Measurements from ENCODE around the gene PAIP2. TPM values are rescaled to one million over a fixed set of nuclear protein-coding genes. Genes with fewer than 3 reads are reported as not detected.
A peak's percentile ranks its signal among the peaks of the same experiment; 100 is the strongest.

PAIP2 gene
- total and polyA plus RNA-seq, 12 donors: 75.7 to 318 (median 146) TPM

GRCh38 chr5:139387611-139388197 lies 46.0 kb downstream of the PAIP2 start:
- TF ChIP-seq POLR2A (IDR thresholded peaks at IDR 0.05): no peak
- TF ChIP-seq CTCF (IDR thresholded peaks at IDR 0.05): no peak

GRCh38 chr5:139388198-139388821 lies 46.7 kb downstream of the PAIP2 start:
- H3K27ac ChIP-seq: no peak overlapping the region
- H3K9me3 ChIP-seq (replicated peaks in 1 of 3): no peaks in the 10 kb centered on the region
- no peaks in the 10 kb centered on the region for H3K36me3 ChIP-seq (replicated peaks in 1 of 2)
- WGBS, 4 donors: 0 to 19% (median 10%) methylated on average over 1 to 8 of the region's 8 CpGs
- DNase-seq: peak; percentile 49 to 80 (median 69)
- H3K4me1 ChIP-seq (replicated peaks in 1 of 2): peaks cover 10 to 16% of the 10 kb centered on the region in 2 donors
- no peaks in the 10 kb centered on the region for H3K27me3 ChIP-seq
- intact Hi-C loops (cut with DNase I): no loop called here
- no peak overlapping the region for H3K4me3 ChIP-seq
- TF ChIP-seq POLR2A (IDR thresholded peaks at IDR 0.05): no peak

More at GRCh38 chr5:139387611-139388197, 46.0 kb downstream of the PAIP2 start:
- 51 to 70% (median 57%) methylated on average over 8 to 10 of the region's 10 CpGs for WGBS, 4 donors
- peaks cover 4 to 10% of the 10 kb centered on the region in 2 donors for H3K4me1 ChIP-seq (replicated peaks in 1 of 2)
- H3K9me3 ChIP-seq (replicated peaks in 1 of 3): no peaks in the 10 kb centered on the region
- intact Hi-C loops (cut with DNase I): no loop called here
- no peaks in the 10 kb centered on the region for H3K27me3 ChIP-seq
- no peak overlapping the region for H3K27ac ChIP-seq
- no peaks in the 10 kb centered on the region for H3K36me3 ChIP-seq (replicated peaks in 1 of 2)
- H3K4me3 ChIP-seq: no peak overlapping the region
- no peak for DNase-seq

GRCh38 chr5:139389701-139390638 lies 48.3 kb downstream of the PAIP2 start, which contains the start of gene MZB1:
TSS of gene MZB1 (minus strand) at chr5:139389913. CDS start at chr5:139389856, 57 bp downstream.
- intact Hi-C loops (cut with DNase I): loop anchor here in 1 of 2 donors (5.0 kb wide), 1 partner anchor 43 kb away; no protein-coding TSS in a partner anchor
- peak in 3 of 7 donors; percentile 9 to 42 (median 37) for DNase-seq
- Histone ChIP-seq H3K9me3 (replicated peaks in 1 of 3) (no peaks in the 10 kb centered on the region), H3K4me1 (replicated peaks in 1 of 2) (peaks cover 23 to 27% of the 10 kb centered on the region in 2 donors), H3K27ac (peak within 1 kb of the TSS in 2 of 5 donors; percentile 3 to 56), H3K27me3 (no peaks in the 10 kb centered on the region), H3K4me3 (no peak within 1 kb of the TSS), H3K36me3 (replicated peaks in 1 of 2) (no peaks in the 10 kb centered on the region)
- 63 to 80% (median 69%) methylated on average over 7 to 11 of the region's 11 CpGs for WGBS, 4 donors
- TF ChIP-seq POLR2A (IDR thresholded peaks at IDR 0.05) (no peak), CTCF (IDR thresholded peaks at IDR 0.05) (no peak)

- Histone ChIP-seq H3K4me1 (replicated peaks in 1 of 2) (peaks cover 30 to 36% of the 10 kb centered on the region in 2 donors), H3K9me3 (replicated peaks in 1 of 3) (no peaks in the 10 kb centered on the region), H3K36me3 (replicated peaks in 1 of 2) (no peaks in the 10 kb centered on the region), H3K27me3 (no peaks in the 10 kb centered on the region), H3K27ac (peak overlapping the region in 2 of 5 donors; percentile 56 to 57), H3K4me3 (no peak overlapping the region)
- intact Hi-C loops (cut with DNase I): loop anchor here in 1 of 2 donors (5.0 kb wide), 1 partner anchor 44 kb away; no protein-coding TSS in a partner anchor
- TF ChIP-seq POLR2A (IDR thresholded peaks at IDR 0.05): no peak
- TF ChIP-seq CTCF (IDR thresholded peaks at IDR 0.05): no peak
- no peak for DNase-seq
- 81 to 88% (median 84%) methylated on average over 6 to 10 of the region's 10 CpGs for WGBS, 4 donors
Measured at GRCh38 chr5:139390639-139391569, 49.2 kb downstream of the PAIP2 start.

Data from adrenal gland (tissue), 12 donors.